ENCODE results near the gene CCDC85C. TPM values are rescaled to one million over a fixed set of nuclear protein-coding genes. Genes with fewer than 3 reads are reported as not detected.

Gene CCDC85C
- total and polyA plus RNA-seq, 9 donors = 2.1 to 28.4 (median 13.1) TPM

- Histone ChIP-seq H3K4me3 (no peak overlapping the region), H3K4me1 (ENCODE audit: insufficient read depth) (no peaks in the 10 kb centered on the region), H3K27me3 (no peaks in the 10 kb centered on the region), H3K27ac (no peak overlapping the region), H3K36me3 (no peaks in the 10 kb centered on the region), H3K9me3 (no peaks in the 10 kb centered on the region)
- intact Hi-C loops (cut with DNase I) = no loop called here
- WGBS, 3 donors = 62 to 72% (median 71%) methylated on average over 8 to 9 of the region's 9 CpGs
- TF ChIP-seq EP300 (IDR thresholded peaks at IDR 0.05) = no peak
- no peak for TF ChIP-seq POLR2A (IDR thresholded peaks at IDR 0.05)
- TF ChIP-seq CTCF (IDR thresholded peaks at IDR 0.05) = no peak
- DNase-seq = peak in 1 of 5 donors; percentile 32
Observed at GRCh38 chr14:99538275-99538674, 65.7 kb downstream of the CCDC85C start.

GRCh38 chr14:99537399-99537798 lies 66.6 kb downstream of the CCDC85C start:
- Histone ChIP-seq H3K27me3 (no peaks in the 10 kb centered on the region), H3K27ac (no peak overlapping the region), H3K4me1 (ENCODE audit: insufficient read depth) (no peaks in the 10 kb centered on the region), H3K9me3 (no peaks in the 10 kb centered on the region), H3K36me3 (no peaks in the 10 kb centered on the region), H3K4me3 (no peak overlapping the region)
- intact Hi-C loops (cut with DNase I) = no loop called here
- TF ChIP-seq EP300 (IDR thresholded peaks at IDR 0.05) (no peak), POLR2A (IDR thresholded peaks at IDR 0.05) (no peak), CTCF (IDR thresholded peaks at IDR 0.05) (no peak)
- peak; percentile 56 to 79 (median 63) for DNase-seq
- WGBS, 3 donors = 50 to 63% (median 52%) methylated on average over 4 to 6 of the region's 6 CpGs

- Histone ChIP-seq H3K27ac (no peak overlapping the region), H3K27me3 (no peaks in the 10 kb centered on the region), H3K36me3 (no peaks in the 10 kb centered on the region), H3K4me1 (ENCODE audit: insufficient read depth) (no peaks in the 10 kb centered on the region), H3K9me3 (no peaks in the 10 kb centered on the region), H3K4me3 (no peak overlapping the region)
- DNase-seq = no peak
- WGBS, 3 donors = 95 to 96% (median 95%) methylated on average over 24 of the region's 24 CpGs
- TF ChIP-seq EP300 (IDR thresholded peaks at IDR 0.05) (no peak), CTCF (IDR thresholded peaks at IDR 0.05) (no peak), POLR2A (IDR thresholded peaks at IDR 0.05) (no peak)
- intact Hi-C loops (cut with DNase I) = no loop called here
Observed at GRCh38 chr14:99535908-99536778, 67.9 kb downstream of the CCDC85C start.

GRCh38 chr14:99535448-99535847 lies 68.6 kb downstream of the CCDC85C start:
- H3K9me3 ChIP-seq = no peaks in the 10 kb centered on the region
- H3K27me3 ChIP-seq = no peaks in the 10 kb centered on the region
- intact Hi-C loops (cut with DNase I) = no loop called here
- TF ChIP-seq POLR2A (IDR thresholded peaks at IDR 0.05) = no peak
- no peak for TF ChIP-seq CTCF (IDR thresholded peaks at IDR 0.05)
- no peak for TF ChIP-seq EP300 (IDR thresholded peaks at IDR 0.05)
- no peak for DNase-seq
- WGBS, 3 donors = 80 to 91% (median 85%) methylated on average over 8 of the region's 8 CpGs
- no peak overlapping the region for H3K27ac ChIP-seq
- H3K4me1 ChIP-seq (ENCODE audit: insufficient read depth) = no peaks in the 10 kb centered on the region
- H3K36me3 ChIP-seq = no peaks in the 10 kb centered on the region
- H3K4me3 ChIP-seq = no peak overlapping the region

Measured in ovary (tissue), 9 donors.